G401 (cell line): ENCODE results near the gene PPP1R11. TPM values are rescaled to one million over a fixed set of nuclear protein-coding genes. Genes with fewer than 3 reads are reported as not detected.
"Not testable (repeated sequence)": the region's sequence is repeated elsewhere in the genome, so short reads cannot be mapped to it uniquely, and the experiment has no call there.

Experiments used
- DNase-seq: peaks from one replicate; pipeline ENCODE4 v3.0.0-alpha.2; 2015; ENCODE audit warnings: low spot score
- in situ Hi-C: cut with HindIII; loops from 2 replicates; pipeline ENCODE4 v1.10.0; 2016; ENCODE audit warnings: low sequenced_read_pairs, mixed read lengths
- total RNA-seq: library from RNA; depleted of rRNA; stranded (reverse); fragments of >200 nt; shearing (Covaris generic); gene quantifications from 2 replicates; pipeline ENCODE4 v1.2.3, GENCODE V29; 2014; rRNA removed

PPP1R11 gene, protein sequence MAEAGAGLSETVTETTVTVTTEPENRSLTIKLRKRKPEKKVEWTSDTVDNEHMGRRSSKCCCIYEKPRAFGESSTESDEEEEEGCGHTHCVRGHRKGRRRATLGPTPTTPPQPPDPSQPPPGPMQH
- 18.6 and 29.3 TPM in 2 replicates for total RNA-seq

- in situ Hi-C loops = no loop called here
- DNase-seq = peak; percentile 99
These were observed at the start of gene PPP1R11 for GRCh38 chr6:30066577-30067459. TSS of gene PPP1R11 (plus strand) at chr6:30067198. CDS start at chr6:30067411, 213 bp downstream.

GRCh38 chr6:30019819-30020218 is 47.2 kb upstream of the PPP1R11 start:
- DNase-seq = no peak
- in situ Hi-C loops = no loop called here

DNA sequence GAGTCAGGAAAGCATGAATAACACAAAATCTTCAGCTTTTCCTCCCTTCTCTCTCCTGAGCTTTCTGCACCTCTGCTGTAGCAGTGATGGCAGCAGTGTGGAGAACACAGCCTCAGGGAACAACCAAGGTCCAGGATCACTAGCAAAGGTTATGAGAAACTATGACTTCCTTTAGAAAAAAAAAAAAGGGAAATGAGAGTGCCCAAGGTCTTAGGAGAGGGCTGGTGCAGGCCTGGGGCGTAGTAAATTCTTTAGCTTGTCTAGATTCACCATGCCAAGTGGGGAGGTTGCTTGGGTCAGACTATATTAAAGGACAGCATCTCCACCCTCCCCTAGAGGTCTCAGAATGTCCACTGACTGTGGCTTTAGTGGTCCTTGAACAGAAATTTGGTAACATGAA is 46.4 kb upstream of the PPP1R11 start:
- DNase-seq = no peak
- in situ Hi-C loops = no loop called here

- in situ Hi-C loops = no loop called here
- no peak for DNase-seq
These were observed 44.8 kb upstream of the PPP1R11 start for GRCh38 chr6:30022189-30022588.

DNA sequence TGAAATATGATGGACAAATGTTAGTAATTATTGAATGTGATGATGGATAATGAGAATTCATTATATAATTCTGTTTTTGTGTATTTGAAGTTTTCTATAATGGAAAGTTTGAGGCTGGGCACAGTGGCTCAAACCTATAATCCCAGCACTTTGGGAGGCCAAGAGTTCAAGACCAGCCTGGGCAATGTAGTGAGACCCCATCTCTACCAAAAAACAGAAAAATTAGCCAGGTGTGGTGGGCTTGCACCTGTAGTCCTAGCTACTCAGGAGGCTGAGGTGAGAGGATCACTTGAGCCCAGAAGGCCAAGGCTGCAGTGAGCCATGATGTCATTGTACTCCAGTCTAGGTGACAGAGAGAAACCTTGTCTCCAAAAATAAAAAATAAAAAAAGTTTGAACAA is 44.3 kb upstream of the PPP1R11 start:
- DNase-seq, in situ Hi-C loops: not testable (repeated sequence)

DNA sequence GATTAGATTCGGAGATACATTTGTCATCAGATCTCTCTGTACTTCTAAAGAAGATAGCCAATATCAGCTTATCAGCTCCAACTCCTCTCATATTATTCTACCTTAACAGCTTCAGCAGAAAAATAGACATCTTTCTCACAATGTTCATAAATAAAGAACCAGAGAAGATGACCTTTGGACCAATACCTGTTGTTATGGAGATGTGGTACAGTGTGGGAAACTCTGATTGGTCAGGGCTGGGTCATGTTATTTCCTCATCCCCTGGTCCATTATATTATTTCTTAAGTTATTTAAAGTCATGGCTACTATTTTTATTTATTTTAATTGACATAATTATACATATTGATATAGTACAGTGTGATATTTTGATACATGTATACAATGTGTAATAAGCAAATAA is 41.8 kb upstream of the PPP1R11 start:
- DNase-seq = no peak
- in situ Hi-C loops = no loop called here

DNA sequence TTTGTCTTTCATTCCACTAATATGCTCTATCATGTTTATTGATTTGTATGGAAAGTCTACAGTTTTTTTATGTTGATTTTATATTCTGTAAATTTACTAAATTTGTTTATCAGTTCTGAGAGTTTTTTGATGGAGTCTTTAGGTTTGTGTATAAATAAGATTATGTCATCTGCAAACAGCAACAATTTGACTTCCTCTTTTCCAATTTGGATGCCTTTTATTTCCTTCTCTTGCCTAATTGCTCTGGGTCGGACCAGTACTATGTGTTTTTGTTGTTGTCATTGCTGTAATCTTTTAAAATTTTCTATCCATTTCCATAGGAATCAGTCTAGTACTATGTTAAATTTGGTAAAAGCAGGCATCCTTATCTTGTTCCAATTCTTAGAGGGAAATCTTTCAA is 37.4 kb upstream of the PPP1R11 start:
- DNase-seq = no peak
- in situ Hi-C loops = no loop called here

- in situ Hi-C loops = no loop called here
These were observed 35.6 kb upstream of the PPP1R11 start for GRCh38 chr6:30031381-30031780.

GRCh38 chr6:30033440-30033839 is 33.6 kb upstream of the PPP1R11 start:
- DNase-seq, in situ Hi-C loops: not testable (repeated sequence)

More at GRCh38 chr6:30031381-30031780, 35.6 kb upstream of the PPP1R11 start:
- DNase-seq = no peak

DNA sequence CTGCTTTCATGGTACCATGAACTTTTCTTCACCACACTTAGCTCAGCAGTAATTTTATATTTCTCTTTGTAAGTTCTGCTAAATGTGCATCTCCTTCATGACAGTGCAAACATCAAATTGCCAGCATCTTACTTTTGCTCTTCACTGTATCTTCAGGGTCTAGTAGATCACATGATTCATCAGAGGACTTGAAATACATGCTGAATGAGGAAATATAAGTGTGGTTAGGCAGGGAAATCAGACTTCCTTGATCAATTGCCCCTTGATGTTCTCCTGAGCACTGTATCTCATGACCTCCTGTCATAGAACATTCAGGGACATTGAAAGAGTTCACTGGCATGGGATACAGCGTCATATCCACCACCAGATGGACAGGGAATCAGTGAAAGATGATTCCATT is 31.2 kb upstream of the PPP1R11 start:
- no peak for DNase-seq
- in situ Hi-C loops = no loop called here

DNA sequence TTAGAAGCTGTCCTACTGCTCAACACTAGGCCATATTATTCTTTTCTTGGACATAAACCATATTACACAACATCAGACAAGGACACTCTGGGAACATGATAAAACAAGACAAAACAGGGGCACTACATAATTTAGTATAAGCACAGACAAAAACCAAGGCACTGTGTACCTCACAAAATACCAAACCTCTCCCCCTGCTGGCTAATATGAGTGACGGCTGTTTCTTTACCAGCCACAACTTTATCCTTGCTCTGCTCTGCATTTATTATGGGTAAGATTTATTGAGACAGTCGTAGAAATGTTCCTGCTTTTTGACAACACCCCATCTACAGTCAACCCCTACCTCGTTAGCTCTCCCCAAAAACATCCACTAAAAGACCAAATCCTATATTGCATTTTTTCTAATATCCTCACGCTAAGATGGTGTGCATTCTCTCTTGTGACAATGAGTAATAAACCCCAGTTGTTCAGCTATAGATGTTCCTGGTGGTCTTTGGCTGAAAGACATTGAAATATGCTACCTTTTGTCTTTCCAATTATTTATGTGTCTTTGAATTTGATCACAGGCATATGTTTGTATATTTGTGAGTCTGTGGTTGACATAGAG is 29.7 kb upstream of the PPP1R11 start:
- DNase-seq = no peak
- in situ Hi-C loops = no loop called here

DNA sequence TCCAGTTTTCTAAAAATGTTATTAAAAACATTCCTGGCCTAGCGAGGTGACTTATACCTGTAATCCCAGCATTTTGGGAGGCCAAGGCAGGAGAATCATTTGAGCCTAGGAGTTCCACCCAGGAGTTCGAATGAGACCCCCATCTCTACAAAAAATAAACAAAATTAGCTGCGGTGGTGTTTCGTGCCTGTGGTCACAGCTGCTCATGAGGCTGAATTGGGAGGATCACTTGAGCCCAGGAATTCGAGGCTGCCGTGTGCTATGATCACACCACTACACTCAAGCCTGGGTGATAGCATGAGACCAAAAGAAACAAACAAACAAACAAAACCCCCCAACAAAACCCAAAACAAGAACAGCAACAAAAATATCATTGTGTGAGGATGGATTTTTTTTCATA is 25.8 kb upstream of the PPP1R11 start:
- in situ Hi-C loops = no loop called here
- no peak for DNase-seq

DNA sequence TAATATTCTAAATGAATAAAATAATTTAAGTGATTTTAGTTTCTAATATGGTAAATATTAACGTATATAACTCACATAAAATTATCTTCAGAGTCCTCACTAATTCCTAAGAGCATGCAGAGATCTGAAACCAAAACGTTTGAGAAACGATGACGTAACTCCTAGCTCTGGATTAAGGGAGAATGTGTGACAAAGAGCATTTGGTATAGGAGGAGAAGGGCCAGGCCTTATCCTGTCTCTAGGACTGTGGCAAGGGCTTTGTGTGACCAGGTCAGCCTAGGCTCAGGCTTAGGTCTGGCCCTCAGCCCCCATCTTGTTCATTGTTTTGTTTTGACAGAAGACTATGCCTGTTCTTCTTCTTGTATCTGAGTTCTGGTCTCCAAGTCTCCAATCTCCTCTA is 25.2 kb upstream of the PPP1R11 start:
- in situ Hi-C loops = no loop called here

GRCh38 chr6:30042476-30042875 is 24.5 kb upstream of the PPP1R11 start:
- in situ Hi-C loops = no loop called here
- DNase-seq = no peak

More for the DNA sequence above, 25.2 kb upstream of the PPP1R11 start:
- no peak for DNase-seq

DNA sequence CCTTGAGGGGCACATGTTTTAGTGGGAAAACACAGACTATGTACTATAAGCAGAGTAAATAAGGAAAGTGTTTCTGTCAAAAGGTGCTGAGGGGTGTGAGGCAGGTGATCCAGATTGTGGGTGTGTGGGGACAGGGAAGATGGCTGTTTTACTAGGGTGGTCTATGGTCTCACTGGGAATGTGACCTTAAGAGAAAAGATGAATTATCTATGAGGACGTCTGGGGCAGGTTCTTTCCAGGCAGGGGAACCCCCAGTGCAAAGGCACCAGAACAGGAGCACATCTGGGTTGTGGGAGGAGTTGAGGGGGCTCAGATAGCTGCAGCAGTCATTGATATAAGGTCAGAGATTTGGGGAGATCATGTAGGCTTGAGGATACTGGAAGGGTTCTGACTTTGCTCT is 24.1 kb upstream of the PPP1R11 start:
- no peak for DNase-seq
- in situ Hi-C loops = no loop called here

DNA sequence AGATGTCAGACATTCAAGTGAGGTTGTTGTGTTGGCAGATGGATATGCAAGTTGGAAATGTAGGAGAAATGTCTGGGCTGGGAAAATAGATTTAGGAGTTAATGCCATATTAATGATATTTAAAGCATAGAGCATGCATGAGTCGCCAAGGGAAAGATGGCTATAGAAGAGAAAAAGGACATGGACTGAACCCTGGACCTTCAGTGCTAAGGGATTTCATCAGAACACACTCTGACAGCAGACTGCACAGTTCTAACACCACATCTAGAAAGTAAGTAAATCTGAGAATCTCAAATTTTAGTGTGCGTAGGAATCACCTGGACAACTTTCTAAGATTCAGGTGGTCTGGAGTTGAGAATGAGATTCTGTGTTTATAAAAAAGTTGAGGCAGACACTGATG is 23.3 kb upstream of the PPP1R11 start:
- DNase-seq = no peak
- in situ Hi-C loops = no loop called here

GRCh38 chr6:30044630-30045029 is 22.4 kb upstream of the PPP1R11 start:
- no peak for DNase-seq
- in situ Hi-C loops = no loop called here

DNA sequence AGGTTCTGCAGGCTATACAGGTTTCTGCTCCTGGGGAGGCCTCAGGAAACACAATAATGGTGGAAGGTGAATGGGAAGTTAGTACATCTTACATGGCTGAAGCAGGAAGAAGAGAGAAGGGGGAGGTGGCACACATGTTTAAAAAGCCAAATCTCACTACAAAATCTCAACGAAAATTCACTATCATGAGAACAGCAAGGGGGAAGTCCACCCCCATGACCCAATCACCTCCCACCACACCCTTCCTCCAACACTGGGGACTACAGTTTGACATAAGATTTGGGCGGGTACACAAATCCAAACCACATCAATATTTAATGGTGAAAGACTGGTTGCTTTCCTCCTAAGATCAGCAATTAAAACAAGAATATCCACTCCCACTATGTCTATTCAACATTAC is 19.8 kb upstream of the PPP1R11 start:
- in situ Hi-C loops = no loop called here
- no peak for DNase-seq

DNA sequence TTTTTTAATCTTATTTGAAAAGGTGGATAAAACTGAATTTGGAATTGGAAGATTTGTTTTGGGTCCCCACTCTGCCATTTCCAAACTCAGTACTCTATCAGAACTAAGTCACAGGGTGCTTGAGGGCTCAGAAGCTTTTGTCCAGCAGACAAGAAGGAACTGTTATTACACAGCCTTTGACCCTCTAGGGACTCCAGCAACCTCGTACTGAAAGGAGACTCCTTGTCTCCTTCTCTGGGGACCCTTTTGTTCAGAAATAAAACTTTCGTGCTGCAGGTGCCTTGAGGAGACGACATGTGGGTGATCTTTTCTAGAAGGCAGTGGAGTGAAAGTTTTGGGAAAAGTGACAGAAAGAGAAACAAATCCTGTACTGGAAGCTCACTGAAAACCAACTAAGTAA is 13.3 kb upstream of the PPP1R11 start:
- no peak for DNase-seq
- in situ Hi-C loops = no loop called here

DNA sequence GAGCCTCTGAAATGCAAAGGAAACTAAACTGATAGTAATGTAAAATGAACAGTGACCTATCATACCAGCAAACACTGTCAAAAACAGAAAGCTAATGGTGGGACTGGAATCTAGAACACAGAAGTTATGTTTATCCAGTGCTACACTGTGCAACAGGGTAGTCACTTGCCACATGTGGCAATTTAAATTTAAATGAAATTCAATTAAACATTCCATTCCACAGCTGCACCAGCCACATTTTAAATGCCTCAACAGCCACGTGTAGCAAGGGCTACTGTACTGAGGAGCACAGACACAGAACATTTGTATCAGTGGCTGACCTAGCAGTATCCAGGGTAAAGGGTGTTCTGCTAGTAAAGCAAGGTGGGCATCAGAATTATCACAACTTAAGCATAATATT is 11.5 kb upstream of the PPP1R11 start:
- in situ Hi-C loops = no loop called here
- DNase-seq = no peak
